Stimulated activated CD8-positive, alpha-beta memory T cell treated with anti-CD3 and anti-CD28 coated beads, Interleukin-4, amount 100 ng/mL, for 48 hours (primary cell): ENCODE measurements around the gene SERPINB5.
A peak's percentile ranks its signal among the peaks of the same experiment; 100 is the strongest.

Source experiments
- DNase-seq: peaks from one replicate; pipeline ENCODE4 v3.0.0-alpha.2; 2020

Gene SERPINB5

DNA sequence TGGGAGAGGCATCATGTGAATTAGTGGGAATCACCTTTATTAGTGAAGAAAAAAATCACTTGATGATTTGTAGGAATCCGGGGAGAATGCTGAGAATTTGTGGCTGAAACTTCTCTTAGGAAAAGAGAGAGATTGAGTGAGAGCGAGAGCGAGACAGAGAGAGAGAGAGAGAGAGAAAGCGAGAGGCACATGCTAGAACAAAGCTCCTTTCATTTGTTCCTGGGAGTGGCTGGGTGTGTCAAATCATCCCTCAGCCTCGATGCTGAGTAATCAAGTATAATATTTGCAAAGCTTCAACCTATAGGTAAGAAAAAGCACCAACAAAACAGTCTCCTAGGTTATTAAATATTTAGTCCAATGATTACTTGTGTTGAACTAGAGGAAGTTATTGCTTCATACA is 4.4 kb upstream of the SERPINB5 start:
- DNase-seq, result no peak

DNA sequence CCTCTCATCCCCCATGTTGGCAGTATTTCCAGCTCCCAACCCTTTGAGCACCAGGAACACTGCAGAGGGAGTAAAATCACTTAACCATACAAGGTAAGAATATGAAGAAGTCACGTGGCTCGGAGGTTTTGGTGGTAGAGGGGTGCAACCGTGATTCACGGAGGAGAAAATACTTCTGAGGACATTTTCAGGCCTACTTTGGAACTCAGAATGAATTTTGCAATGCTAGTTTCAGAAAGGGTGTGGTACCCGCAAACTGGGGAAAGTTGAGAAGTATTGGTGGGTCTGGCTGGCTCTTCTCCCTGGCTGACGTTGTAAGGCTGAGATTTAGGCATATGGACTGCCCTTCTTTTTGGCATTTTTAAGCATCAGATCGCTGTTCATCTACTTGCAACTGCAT is 442 bp downstream of the SERPINB5 start:
- DNase-seq, result no peak

DNA sequence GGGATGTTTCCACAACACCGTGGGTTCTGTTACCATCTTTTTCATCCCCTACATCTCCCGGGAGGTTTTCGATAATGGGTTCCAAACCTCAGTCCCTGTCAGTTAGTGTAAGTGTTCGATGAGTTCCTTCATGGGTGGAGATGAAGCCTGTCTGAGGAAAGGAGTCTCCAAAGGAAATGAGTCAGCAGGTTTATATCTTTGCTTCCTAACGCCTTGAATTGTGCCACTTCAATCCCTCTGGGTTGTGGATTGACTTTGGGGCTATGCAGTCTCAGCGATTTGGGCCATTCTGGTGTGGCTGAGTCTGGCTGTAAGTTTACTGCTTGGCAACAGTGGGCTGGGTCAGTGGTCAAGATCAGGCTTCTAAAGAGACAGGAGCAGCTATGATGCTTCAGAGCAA is 1.2 kb downstream of the SERPINB5 start:
- no peak for DNase-seq

DNA sequence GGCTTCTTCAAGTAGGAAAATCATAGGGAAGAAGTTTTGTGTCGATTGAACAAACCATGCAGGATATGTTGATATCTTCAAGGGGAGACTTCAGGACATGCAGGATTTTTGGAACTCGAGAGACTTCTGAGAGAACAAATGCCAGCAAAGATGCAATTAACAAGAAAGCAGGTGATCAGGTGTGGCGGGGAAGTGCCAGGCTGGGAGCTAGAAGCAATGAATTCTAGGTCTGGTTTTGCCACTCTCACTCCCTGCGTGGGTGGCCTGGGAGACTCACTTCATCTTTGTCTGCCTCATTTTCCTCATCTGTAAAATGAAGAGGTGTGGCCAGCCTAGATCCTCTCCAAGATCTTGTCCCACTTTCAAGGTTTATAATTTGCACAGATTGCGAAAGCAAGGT is 3.1 kb downstream of the SERPINB5 start:
- DNase-seq, result no peak

DNA sequence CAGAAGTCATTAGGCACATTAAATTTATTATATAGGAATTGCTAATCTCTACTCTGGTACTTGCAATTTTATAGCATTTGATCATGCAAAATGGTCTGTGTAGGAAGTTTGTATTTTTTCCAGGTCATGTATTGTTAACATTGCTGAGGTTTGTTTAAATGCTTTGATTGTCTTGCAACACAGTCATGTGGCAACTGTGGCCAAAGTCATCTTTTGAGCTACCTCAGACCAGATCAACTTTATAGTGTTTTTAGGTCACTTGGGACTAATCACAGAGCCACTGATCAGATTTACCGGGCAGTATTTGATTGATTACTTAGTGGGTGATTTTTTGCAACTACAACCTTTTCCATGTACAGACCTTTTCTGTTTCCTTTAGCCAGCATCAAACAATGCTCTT is 3.7 kb downstream of the SERPINB5 start:
- DNase-seq, result no peak

DNA sequence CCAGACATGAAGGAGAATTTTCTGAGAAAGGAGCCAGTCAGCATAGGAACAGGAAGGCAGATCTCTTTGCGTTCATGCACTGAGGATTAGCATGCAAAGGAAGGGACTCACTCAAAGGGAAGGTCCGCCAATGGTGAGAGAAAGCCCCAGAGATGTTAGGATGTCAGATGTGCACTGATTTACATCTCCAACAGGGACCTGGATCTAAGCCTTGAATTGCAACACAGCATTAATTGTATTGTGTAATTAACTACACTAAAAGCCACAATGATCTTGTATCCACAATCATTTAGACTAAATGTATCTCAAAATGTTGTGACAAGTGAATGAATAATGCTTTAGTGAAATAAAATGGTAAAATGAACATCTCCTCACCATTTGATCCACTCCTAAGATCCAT is 4.2 kb downstream of the SERPINB5 start:
- DNase-seq, result no peak

DNA sequence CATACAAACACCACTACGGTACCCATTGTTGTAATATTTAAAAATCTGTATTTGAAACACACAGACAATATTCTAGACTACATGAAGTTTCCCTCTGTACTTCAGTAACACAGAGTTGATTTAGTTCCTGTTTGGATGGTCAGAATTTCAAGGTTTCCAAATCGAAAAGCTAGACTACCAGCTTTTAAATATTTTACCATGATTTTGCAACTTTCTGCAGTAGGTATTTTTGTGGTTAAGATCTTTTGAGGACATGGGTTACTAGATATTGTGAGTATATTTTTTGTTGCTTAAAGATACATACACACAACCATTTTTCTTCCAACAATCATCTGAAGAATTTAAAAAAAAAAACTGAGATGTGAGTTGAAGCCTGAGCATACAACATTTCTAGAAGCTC is 10.9 kb downstream of the SERPINB5 start:
- DNase-seq, result no peak

DNA sequence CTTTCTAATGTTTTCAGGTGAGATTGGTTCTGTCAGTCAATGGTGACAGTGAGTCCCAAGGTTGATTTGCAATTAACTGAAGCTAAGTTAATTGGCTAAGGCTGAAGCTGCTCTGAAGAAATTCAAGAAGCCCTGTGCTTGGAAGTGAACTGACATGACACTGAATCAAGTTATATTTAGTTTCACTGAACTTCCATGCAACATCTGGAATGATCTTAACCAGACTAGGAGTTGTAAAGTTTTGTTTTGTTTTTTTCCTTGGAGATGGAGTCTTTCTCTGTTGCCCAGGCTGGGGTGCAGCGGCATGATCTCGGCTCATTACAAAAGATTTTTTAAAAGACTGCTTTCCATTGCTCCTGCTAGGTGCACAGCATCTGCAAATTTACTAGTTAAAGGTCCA is 11.4 kb downstream of the SERPINB5 start:
- DNase-seq, result no peak

DNA sequence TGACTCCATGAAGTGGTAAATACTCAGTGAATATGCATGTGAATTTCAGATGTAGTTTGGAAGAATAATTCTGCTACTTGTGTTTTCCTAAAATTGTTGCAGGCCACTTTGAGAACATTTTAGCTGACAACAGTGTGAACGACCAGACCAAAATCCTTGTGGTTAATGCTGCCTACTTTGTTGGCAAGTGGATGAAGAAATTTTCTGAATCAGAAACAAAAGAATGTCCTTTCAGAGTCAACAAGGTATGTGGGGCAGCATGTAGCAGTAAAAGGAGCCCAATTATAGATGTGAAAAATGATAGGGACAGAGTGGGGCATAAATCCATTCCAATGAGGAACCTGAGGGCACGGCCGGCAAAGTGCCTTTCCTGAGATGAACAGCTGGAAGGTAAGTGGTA is 16.1 kb downstream of the SERPINB5 start:
- DNase-seq, result no peak

DNA sequence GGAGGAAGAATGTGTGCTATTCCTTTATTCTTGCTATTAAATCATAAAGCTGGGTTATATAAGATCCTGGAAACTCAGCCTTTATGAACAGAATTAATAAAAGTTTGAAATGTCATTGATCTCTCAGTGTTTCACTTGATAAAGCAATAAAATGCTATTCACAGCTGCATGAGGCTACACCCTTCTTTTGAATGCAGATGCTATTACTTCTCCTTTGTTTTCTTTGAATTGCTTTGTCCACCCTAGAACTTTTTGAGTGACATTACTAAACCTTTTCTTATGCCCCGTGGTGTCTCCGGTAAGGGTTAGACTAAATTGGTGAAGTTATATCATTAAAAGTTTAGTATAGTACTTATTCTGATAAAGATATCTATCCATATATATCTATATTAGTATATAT is 18.9 kb downstream of the SERPINB5 start:
- DNase-seq, result no peak

DNA sequence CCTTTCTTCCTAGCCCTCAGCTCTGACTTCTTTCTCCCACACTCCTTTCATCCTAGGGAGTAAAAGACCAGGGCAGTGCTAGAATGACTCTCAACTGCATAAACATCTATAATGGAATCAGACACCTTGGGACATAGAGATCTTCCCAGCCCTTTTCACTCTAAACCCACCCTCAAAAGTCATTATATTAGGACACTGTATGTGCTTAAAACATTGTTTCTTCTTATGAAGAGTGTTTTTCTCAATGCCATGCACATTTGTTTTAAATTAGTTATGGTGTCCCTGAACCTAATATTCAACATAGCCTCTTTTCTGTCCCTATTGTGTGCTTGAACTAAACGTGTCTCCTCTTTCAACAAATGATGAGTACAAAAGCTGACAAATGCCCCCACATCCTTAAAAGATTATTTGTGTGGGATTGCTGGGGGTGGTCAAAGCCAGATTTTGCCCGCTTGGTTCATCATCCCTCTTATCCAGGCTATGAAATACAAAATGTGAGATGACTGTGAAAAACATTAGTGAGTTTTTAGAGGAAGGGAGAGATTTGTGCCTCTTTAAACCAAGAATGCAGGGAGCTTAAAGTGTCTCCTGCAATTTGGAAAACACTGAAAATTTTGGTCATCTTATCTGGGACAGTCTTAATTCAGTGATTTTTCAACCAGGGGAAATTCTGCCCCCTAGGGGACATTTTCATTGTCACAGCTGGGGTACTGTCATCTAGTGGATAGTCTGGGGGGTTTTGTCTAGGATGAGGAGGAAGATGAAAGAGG is 29.0 kb downstream of the SERPINB5 start:
- DNase-seq, result peak; percentile 60

DNA sequence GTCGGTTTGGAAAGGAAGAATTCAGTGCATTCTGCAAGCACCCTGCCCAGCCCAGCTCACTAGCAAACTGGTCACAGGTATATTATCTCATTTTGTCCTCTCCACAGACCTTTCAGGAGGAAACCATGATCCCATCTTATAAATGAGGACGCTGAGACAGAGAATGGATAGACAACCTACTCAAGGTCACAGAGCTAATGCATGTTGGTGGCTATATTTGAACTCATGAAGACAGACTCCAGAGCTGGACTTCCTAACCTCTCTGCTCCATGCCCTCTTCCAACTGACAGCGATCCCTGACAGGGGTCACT is 29.5 kb downstream of the SERPINB5 start:
- DNase-seq, result no peak

DNA sequence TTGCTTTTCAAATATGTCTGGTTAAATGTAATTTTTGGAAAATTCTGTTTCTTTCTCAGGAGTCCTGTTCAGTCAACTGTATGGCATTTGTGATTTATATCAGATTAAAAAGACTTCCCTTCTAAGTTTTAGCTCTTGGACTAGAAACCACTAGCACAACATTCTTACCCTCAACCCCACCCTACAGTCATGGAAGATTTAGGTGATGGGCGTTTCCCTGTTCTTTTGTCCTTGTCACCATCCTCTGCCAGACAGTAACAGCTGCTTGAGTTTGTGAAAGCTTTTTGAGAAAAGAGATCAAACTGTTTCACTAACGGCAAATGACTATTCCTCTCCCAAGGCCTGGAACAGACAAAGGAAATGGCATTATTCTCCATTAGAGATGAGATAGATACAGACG is 31.8 kb downstream of the SERPINB5 start:
- DNase-seq, result no peak

DNA sequence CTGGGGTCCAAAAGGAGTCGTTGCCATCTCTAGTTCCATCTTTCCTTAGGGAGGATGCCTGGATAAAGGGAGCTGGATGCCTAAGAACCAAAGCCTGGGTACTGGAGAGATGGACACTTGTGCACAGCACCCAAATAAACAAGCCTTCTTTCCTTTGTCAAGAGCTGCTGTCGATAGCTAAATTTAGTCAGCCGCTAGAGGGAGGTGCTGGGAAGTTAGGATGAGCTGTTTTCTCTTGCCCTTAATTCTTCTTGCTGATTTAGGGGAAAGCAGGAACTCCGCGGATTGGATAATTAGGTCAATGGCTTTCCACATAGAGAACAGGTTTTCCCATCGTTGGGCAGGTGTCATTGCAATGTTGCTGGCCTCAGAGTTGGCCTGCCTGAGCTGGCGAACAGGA is 34.5 kb downstream of the SERPINB5 start:
- no peak for DNase-seq

DNA sequence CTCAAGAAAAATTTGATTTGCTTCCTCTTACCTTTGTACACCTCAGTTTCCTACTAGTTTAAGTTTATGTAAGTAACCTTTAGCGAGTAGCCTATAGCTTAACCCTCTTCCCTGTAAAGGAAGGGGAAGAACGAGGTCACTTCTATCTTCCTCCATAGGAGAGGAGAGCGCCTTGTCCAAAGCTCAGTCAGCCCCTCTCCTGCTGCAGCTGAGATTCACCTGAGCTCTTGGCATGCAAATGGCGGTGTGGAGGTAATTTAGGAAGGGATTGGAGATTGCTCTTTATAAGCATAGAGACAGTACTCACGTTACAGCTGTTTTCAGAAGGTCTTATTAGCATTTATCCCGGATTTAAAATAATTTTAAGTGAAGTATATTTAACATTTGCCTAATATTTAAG is 37.6 kb downstream of the SERPINB5 start:
- DNase-seq, result no peak

DNA sequence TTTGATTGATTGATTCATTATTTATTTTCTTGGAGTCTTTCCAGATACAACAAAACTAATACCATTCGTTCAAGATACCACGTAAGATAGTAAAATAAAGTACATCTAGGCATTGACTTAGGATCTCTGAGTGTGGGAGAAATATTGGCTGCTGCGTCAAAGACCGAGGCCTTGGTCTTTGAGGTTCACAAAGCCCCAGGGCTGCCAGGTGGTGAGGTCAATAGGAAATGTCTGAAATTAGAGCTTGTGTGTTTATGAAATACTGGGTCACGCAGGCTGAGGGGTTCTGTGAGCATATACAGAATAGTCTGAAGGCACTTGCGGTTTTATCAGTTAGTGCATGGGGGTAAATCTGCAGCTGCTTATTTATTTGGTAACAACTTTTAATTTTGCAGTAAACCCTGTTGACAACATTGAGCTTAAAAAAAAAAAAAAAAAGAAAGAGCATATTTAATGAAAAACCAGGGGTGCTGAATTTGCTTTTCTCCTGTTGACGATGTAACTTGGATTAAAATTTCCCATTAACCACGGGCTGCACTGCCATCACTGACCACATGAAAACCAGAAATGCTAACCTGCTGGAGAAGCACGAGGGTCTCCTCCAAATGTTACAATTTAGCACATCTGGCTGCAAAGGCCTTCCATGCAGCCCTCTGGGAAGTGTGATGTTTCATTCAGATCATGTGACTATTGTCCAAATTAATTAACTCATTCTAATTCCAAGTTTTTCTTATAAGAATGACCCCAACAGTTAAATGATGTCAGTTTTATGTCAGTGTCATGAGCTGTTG is 38.3 kb downstream of the SERPINB5 start:
- no peak for DNase-seq

DNA sequence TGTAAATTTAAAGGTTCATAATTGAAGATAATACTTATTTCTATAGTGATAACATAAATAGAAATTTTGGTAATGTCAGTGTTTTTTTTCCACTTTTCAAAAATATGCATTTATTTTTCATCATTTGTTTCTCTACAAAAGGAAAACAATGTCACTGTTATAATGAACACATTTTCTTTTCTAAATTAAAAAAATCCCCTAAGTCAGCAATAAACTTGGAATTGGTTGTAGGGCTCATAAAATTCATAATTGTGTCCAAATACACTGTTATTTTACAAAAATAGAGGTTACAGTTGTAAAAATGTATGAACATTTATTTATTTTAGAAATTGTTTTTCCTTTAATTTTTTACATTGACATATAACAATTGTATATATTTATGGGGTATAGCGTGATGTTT is 39.0 kb downstream of the SERPINB5 start:
- no peak for DNase-seq

DNA sequence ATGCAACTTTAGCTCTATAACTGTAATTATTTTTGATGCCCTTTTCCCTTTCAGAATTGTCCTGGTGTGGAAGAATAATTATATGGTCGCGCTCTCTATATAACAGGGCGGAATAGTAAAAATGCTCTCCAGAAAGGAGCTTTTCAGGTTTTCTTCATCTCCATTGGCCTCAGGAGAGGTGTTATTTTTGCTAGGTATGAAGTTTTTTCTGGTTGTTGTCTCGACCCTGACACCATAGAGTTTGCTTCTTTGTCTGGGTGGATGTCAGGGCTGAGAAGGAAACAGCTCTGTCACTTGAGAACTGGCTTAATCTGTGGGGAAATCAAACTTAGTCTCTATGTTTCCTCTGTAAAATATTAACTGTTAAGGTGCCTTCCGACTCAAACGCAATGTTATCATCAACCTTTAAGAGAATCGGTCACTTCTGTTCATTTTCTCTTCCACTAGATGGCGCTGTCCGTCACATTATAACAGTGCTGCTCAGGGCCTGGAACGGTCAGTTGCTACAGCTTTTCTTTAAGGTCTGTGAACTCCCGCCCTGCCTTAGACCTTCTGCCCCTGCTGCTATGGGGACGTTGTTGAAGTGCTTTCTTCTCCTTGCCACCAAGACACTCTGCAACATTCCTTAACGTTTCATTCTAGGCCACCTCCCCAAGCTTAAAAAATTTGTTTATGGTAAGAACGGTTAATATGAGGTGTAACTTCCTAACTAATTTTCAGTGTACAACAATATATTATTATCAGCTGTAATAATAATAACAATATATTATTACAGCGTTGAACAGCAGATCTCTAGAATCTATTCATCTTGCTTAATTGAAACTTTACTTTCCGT is 41.6 kb downstream of the SERPINB5 start:
- DNase-seq, result peak; percentile 58

DNA sequence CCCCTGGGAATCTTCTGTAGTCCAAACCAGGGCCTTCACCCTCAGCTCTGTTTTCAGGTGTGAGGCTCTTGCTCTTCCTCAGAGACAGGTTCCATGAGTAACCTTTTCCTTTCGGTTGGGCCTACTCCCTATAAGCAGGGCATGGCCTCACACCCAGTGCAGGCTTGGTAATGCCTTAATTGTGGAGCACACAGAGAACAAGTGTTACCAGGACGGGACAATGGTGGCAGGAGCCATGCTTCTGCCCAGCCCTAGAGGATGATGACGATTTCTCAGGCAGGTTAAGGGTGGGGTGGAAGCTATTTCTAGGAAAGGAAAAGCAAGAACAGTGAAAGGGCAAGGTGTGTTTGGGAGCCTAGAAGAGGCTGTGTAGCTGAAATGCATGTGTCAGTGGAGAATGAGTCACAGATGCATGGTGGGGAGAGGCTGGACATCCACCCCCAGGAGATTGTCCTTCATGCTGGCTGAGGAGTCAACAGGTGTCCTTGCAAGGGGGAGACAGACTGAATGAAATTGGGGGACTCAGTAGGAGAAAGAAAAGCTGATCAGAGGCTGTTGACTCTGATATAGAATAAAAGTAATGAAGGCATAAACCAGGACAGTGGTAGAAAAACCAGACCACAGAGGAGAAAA is 43.4 kb downstream of the SERPINB5 start:
- DNase-seq, result no peak

DNA sequence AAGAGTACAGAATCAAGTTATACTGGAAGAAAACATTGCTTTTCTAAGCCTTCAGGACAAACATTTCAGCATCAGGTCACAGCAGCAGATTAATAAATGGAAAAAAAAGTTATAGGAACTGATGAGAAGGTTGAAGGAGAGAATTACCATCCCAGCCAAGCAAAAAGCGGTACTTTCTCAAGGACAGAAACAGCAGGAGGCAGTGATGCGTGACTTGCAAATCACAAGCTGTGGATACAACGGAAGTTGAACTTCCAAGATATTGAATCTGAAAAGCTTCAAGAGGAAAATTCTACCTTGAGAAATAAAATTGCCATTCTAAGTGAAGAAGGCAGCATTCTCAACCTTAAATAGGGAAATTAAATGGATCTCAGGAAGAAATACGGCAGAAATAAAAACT is 46.9 kb downstream of the SERPINB5 start:
- DNase-seq, result no peak

DNA sequence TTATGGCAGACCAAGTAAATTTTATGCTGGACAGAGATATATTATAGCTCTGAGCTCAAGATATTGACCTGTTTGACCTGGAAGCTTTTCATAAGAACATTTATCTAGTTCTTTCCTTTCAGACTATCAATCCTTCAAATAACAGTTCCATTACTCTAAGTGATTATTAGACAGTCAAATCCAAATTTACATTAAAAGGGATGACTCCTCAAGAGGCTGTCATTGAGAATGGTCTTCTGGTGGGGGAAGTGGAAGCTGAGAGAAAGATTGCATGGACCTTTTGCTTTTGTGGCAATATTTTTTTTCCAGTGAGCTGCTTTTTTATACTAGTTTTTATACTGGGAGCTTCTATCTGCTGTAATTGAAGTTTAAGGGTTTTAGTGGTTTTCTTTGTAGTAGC is 50.5 kb downstream of the SERPINB5 start:
- no peak for DNase-seq

DNA sequence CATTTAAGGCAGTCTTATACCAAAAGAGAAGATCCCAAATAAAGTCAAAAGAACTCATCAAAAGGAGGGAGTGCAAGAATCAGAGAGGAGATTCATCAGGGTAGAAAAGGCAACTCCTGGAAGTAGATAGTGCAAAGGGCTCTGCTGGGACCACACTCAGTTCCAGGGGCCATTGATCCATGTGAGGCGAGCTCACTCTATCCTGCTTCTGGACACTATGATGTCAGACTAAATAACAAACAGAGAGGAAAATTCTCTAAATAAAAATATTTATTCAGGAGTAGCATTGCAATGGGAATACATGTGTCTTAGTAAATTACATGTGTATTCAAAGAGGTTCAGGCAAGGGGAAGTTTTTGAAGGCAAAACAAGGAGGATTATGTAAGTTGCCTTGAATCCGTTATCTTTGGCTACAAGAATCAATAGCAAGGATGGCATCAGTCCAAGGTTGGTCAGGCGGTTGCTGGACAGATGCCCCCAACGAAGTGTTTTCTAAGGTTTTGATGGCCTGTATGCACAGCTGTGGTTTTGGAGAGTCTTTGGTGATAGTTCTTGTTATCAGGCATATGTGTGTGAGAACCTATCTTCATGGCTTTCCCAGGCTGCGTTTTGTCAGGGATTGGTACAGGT is 52.2 kb downstream of the SERPINB5 start:
- DNase-seq, result no peak

DNA sequence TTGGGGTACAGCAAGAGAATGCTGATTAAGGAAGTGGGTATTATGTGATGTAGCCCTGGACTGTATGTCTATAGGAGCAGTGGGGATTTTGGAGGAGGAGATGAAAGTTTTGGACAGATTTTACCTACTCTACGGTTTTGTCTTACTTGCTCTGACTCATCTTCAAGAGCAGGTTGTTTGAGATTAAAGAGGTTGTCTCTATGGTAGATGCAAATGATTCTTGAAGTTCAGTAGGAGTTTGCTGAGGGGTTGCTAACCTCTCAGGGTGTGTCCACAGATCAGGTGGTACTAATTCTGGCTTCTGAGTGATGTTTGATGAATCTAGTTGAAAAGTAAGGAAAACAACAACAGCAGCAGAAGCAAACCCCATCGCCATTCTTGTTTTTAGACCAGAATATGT is 55.7 kb downstream of the SERPINB5 start:
- DNase-seq, result no peak
